GM19043 (cell line): ENCODE data around the gene POC5.
"Not testable (repeated sequence)": the region's sequence is repeated elsewhere in the genome, so short reads cannot be mapped to it uniquely, and the experiment has no call there.

Experiments used
- ATAC-seq: cut with Tn5 transposase; IDR thresholded peaks from one replicate; pipeline ENCODE4 v1.9.1; 2021; ENCODE audit warnings: low read depth; ENCODE audit not compliant: unreplicated experiment

Gene POC5

GRCh38 chr5:75707911-75708509, 9.2 kb downstream of the POC5 start:
- ATAC-seq: no peak

- no peak for ATAC-seq
Observed at GRCh38 chr5:75706775-75707174, 10.5 kb downstream of the POC5 start.

- ATAC-seq: no peak
Observed at GRCh38 chr5:75706016-75706415, 11.2 kb downstream of the POC5 start.

GRCh38 chr5:75701856-75702255, 15.4 kb downstream of the POC5 start:
- ATAC-seq: no peak

- ATAC-seq: not testable (repeated sequence)
Observed at GRCh38 chr5:75695472-75696351, 21.5 kb downstream of the POC5 start.

GRCh38 chr5:75694781-75695180, 22.5 kb downstream of the POC5 start:
- ATAC-seq: no peak

- no peak for ATAC-seq
Observed at GRCh38 chr5:75690669-75691068, 26.6 kb downstream of the POC5 start.

GRCh38 chr5:75686480-75686879, 30.8 kb downstream of the POC5 start:
- ATAC-seq: no peak

- no peak for ATAC-seq
Observed at GRCh38 chr5:75685141-75685540, 32.1 kb downstream of the POC5 start.

- no peak for ATAC-seq
Observed at GRCh38 chr5:75681125-75681830, 36.0 kb downstream of the POC5 start.

GRCh38 chr5:75678155-75678554, 39.1 kb downstream of the POC5 start:
- ATAC-seq: no peak

GRCh38 chr5:75677607-75678006, 39.6 kb downstream of the POC5 start:
- no peak for ATAC-seq

GRCh38 chr5:75675783-75676182, 41.5 kb downstream of the POC5 start:
- ATAC-seq: no peak

- ATAC-seq: no peak
Observed at GRCh38 chr5:75672616-75673015, 44.6 kb downstream of the POC5 start.

- no peak for ATAC-seq
Observed at GRCh38 chr5:75671506-75671905, 45.7 kb downstream of the POC5 start.

- no peak for ATAC-seq
Observed at GRCh38 chr5:75670577-75670976, 46.7 kb downstream of the POC5 start.

- ATAC-seq: peak; percentile 92
Observed at GRCh38 chr5:75668977-75669689, 48.1 kb downstream of the POC5 start.

GRCh38 chr5:75668445-75668844, 48.8 kb downstream of the POC5 start:
- ATAC-seq: peak; percentile 8

GRCh38 chr5:75667586-75667985, 49.7 kb downstream of the POC5 start:
- ATAC-seq: no peak

- no peak for ATAC-seq
Observed at GRCh38 chr5:75666801-75667200, 50.4 kb downstream of the POC5 start.

GRCh38 chr5:75664979-75665378, 52.3 kb downstream of the POC5 start:
- ATAC-seq: no peak
